Ishikawa (cell line): ENCODE data around the gene USP4.

Experiments
- CEBPB ChIP-seq: IDR thresholded peaks from 2 replicates; pipeline ENCODE4 v1.6.1; 2012
- CREB1 ChIP-seq: IDR thresholded peaks from 2 replicates; pipeline ENCODE4 v1.6.1; 2012; ENCODE audit warnings: low read depth
- EGR1 ChIP-seq: IDR thresholded peaks from 2 replicates; pipeline ENCODE4 v1.6.1; 2012
- EP300 ChIP-seq: IDR thresholded peaks from 2 replicates; pipeline ENCODE4 v1.6.1; 2012; ENCODE audit warnings: borderline replicate concordance
- FOXM1 ChIP-seq: IDR thresholded peaks from 2 replicates; pipeline ENCODE4 v1.6.1; 2012; ENCODE audit warnings: low read depth, borderline replicate concordance
- MAX ChIP-seq: IDR thresholded peaks from 2 replicates; pipeline ENCODE4 v1.6.1; 2012
- NFIC ChIP-seq: IDR thresholded peaks from 2 replicates; pipeline ENCODE4 v1.6.1; 2012
- RAD21 ChIP-seq: IDR thresholded peaks from 2 replicates; pipeline ENCODE4 v1.6.1; 2012; ENCODE audit warnings: low read depth
- TAF1 ChIP-seq: IDR thresholded peaks from 2 replicates; pipeline ENCODE4 v1.6.1; 2012; ENCODE audit warnings: low read depth, mild to moderate bottlenecking
- TCF12 ChIP-seq: IDR thresholded peaks from 2 replicates; pipeline ENCODE4 v1.6.1; 2012; ENCODE audit warnings: low read depth
- TEAD4 ChIP-seq: IDR thresholded peaks from 2 replicates; pipeline ENCODE4 v1.6.1; 2012
- USF1 ChIP-seq: IDR thresholded peaks from 2 replicates; pipeline ENCODE4 v1.6.1; 2012
- YY1 ChIP-seq: IDR thresholded peaks from 2 replicates; pipeline ENCODE4 v1.6.1; 2012; ENCODE audit warnings: low read depth
- ZBTB7A ChIP-seq: IDR thresholded peaks from 2 replicates; pipeline ENCODE4 v1.6.1; 2012; ENCODE audit warnings: low read depth
- TF ChIP-seq, protein P1 (sequence below): IDR thresholded peaks from 2 replicates; pipeline ENCODE4 v1.6.1; 2012; ENCODE audit warnings: low read depth, mild to moderate bottlenecking

USP4 gene

GRCh38 chr3:49279376-49279775, 60.5 kb downstream of the USP4 start:
- no peak for TF ChIP-seq CREB1
- TF ChIP-seq NFIC: no peak
- no peak for TF ChIP-seq ZBTB7A
- no peak for TF ChIP-seq EGR1
- TF ChIP-seq TAF1: no peak
- no peak for TF ChIP-seq CEBPB
- no peak for TF ChIP-seq EP300
- no peak for TF ChIP-seq TEAD4
- no peak for TF ChIP-seq FOXM1
- no peak for TF ChIP-seq MAX
- no peak for TF ChIP-seq RAD21
- TF ChIP-seq YY1: no peak
- TF ChIP-seq USF1: no peak
- no peak for TF ChIP-seq TCF12
- TF ChIP-seq, protein P1, sequence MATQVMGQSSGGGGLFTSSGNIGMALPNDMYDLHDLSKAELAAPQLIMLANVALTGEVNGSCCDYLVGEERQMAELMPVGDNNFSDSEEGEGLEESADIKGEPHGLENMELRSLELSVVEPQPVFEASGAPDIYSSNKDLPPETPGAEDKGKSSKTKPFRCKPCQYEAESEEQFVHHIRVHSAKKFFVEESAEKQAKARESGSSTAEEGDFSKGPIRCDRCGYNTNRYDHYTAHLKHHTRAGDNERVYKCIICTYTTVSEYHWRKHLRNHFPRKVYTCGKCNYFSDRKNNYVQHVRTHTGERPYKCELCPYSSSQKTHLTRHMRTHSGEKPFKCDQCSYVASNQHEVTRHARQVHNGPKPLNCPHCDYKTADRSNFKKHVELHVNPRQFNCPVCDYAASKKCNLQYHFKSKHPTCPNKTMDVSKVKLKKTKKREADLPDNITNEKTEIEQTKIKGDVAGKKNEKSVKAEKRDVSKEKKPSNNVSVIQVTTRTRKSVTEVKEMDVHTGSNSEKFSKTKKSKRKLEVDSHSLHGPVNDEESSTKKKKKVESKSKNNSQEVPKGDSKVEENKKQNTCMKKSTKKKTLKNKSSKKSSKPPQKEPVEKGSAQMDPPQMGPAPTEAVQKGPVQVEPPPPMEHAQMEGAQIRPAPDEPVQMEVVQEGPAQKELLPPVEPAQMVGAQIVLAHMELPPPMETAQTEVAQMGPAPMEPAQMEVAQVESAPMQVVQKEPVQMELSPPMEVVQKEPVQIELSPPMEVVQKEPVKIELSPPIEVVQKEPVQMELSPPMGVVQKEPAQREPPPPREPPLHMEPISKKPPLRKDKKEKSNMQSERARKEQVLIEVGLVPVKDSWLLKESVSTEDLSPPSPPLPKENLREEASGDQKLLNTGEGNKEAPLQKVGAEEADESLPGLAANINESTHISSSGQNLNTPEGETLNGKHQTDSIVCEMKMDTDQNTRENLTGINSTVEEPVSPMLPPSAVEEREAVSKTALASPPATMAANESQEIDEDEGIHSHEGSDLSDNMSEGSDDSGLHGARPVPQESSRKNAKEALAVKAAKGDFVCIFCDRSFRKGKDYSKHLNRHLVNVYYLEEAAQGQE: no peak

GRCh38 chr3:49278548-49278947, 61.3 kb downstream of the USP4 start:
- TF ChIP-seq CREB1 (no peak), EGR1 (no peak), ZBTB7A (no peak), FOXM1 (no peak), YY1 (no peak)
- TF ChIP-seq, protein P1: no peak

DNA sequence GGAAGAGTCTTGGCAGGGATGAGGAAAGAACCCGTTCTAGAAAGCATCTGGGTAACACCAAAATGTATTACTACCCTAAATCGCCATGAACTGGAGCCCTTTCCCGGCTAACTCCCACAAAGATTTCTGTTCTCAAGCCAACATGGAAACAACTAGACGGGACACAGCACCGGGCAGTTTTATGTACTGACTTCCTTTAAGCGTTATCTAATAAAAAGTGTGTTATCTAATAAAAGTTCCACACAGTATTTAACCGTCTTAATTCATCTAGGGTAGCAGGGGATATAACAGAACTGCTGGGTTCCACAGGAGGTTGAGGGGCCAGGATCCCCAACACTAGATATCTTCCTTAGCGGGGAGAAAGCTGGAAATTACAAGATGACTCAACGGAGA, 62.5 kb downstream of the USP4 start:
- TF ChIP-seq USF1 (no peak), FOXM1 (no peak), CEBPB (no peak), ZBTB7A (no peak), CREB1 (no peak), YY1 (no peak)
- TF ChIP-seq, protein P1: no peak

DNA sequence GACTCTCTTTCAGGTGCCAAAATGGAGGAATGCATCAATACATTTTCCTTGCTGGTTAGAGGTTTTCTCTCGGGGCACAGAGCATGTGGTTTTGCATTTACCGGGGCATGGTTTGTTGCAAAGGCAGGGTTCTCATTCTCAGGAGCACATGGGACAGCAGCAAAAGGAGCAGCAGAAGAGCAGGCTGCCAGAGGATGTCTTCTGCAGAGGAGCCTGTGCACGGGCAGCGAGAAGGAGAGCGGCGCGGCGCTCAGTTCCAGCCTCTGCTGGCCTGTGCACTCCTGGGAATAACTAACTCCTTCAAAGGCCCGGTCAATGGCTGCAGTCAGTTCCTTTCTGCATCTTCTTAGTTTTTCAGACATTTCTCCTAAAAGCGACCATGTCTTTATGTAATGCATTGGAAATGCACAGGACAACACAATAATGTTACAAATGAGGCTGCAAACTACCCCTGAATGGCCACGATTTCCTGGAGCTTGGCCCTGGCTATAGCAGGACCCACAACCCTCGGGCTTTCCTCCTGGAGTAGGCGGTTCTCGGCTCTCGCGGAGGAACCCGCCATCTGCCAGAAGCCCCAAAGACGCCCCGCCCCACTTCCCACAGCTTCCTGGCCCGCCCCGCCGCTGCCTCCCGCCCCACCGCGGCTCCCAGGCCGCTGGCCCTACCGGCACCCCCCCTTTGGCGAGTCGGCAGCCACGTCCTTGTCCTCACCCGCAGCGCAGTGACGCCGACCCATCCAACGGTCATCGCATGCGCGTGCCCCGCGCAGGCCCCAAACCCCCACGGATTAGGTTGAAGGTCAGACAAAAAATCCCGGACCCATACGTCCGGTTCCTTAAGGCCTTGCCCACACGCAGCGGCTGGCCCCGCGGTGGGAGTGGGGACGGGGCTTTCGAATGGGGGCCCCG, 63.1 kb downstream of the USP4 start, which contains the start of gene C3orf62:
Gene C3orf62, minus strand, starts transcription at position 758 of the 908 bp plus-strand sequence. Its CDS starts 360 bp downstream, at position 398.
- TF ChIP-seq YY1 (peak; percentile 64; the same call in 1 of the 2 replicates), TEAD4 (no peak), MAX (peak; percentile 65), ZBTB7A (no peak), EGR1 (no peak), TAF1 (peak; percentile 46; the same call in 1 of the 2 replicates)
